ENCODE data around the gene ZNF892.
"Not testable (repeated sequence)": the region's sequence is repeated elsewhere in the genome, so short reads cannot be mapped to it uniquely, and the experiment has no call there.

ZNF892 gene

DNA sequence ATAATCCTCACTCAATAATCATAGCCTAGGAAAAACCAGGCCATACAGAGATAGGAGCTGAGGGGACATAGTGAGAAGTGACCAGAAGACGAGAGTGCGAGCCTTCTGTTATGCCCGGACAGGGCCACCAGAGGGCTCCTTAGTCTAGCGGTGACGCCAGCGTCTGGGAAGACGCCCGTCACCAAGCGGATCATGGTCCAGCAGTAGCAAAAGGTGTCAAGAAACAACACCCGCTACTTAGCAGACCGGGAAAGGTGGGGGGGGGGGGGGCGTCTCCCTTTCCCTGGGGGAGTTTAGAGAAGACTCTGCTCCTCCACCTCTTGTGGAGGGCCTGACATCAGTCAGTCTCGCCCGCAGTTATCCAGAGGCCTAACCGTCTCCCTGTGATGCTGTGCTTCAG is 14.4 kb upstream of the ZNF892 start:
- not testable (repeated sequence) for H3K36me3 ChIP-seq (ENCODE audit: low read depth); H3K27ac ChIP-seq (ENCODE audit: poor library complexity, severe bottlenecking); DNase-seq (ENCODE audit: low spot score); H3K27me3 ChIP-seq (ENCODE audit: insufficient read depth, poor library complexity, severe bottlenecking); H3K4me3 ChIP-seq (ENCODE audit: severe bottlenecking); H3K4me1 ChIP-seq (ENCODE audit: insufficient read depth, poor library complexity, severe bottlenecking); H3K9me3 ChIP-seq (ENCODE audit: severe bottlenecking); ATAC-seq (ENCODE audit: low read depth)
- TF ChIP-seq, protein P1, sequence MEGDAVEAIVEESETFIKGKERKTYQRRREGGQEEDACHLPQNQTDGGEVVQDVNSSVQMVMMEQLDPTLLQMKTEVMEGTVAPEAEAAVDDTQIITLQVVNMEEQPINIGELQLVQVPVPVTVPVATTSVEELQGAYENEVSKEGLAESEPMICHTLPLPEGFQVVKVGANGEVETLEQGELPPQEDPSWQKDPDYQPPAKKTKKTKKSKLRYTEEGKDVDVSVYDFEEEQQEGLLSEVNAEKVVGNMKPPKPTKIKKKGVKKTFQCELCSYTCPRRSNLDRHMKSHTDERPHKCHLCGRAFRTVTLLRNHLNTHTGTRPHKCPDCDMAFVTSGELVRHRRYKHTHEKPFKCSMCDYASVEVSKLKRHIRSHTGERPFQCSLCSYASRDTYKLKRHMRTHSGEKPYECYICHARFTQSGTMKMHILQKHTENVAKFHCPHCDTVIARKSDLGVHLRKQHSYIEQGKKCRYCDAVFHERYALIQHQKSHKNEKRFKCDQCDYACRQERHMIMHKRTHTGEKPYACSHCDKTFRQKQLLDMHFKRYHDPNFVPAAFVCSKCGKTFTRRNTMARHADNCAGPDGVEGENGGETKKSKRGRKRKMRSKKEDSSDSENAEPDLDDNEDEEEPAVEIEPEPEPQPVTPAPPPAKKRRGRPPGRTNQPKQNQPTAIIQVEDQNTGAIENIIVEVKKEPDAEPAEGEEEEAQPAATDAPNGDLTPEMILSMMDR (IDR thresholded peaks at IDR 0.05; ENCODE audit: poor library complexity, severe bottlenecking) = peak; percentile 71

DNA sequence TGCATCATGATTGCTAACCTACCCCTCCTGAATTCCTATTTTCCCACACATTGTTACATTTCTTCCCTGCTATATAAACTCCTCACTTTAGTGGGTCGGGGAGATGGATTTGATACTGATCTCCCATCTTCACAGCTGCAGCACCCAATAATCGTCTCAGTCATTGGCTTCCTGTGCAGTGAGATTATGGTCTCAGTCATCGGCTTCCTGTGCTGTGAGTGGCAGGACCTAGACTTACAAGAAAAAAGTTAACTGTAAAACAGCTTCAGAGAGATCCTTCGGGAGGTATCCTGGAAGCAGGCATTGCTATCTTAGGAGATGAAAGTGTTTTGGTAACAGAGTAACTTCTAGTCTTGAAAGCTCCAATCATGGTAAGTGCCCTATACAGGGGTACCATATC is 3.4 kb upstream of the ZNF892 start:
- ATAC-seq (ENCODE audit: low read depth) (no peak), DNase-seq (ENCODE audit: low spot score) (no peak)
- Histone ChIP-seq H3K36me3 (ENCODE audit: low read depth) (peaks cover 4% of the 10 kb centered on the region), H3K4me3 (ENCODE audit: severe bottlenecking) (no peak overlapping the region), H3K27me3 (ENCODE audit: insufficient read depth, poor library complexity, severe bottlenecking) (no peaks in the 10 kb centered on the region), H3K4me1 (ENCODE audit: insufficient read depth, poor library complexity, severe bottlenecking) (no peaks in the 10 kb centered on the region), H3K27ac (ENCODE audit: poor library complexity, severe bottlenecking) (no peak overlapping the region), H3K9me3 (ENCODE audit: severe bottlenecking) (no peaks in the 10 kb centered on the region)
- TF ChIP-seq, protein P1 (IDR thresholded peaks at IDR 0.05; ENCODE audit: poor library complexity, severe bottlenecking) = no peak

DNA sequence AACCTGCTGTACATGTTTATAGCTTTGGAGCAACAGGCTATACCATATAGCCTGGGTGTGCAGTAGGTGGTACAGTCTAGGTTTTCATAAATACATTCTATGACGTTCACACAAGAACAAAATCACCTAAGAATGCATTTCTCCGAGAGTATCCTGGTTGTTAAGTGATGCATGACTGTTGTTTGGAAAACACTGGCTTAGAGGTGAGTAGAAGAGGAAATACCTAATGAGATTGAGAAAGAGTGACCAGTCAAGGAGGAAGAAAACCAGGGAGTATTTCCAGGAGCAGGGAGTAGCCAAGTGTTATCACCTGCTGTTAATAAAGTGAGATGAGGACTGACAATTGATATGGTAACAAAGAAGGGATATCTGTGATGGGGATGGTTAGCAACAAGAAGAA is 2.9 kb upstream of the ZNF892 start:
- no peaks in the 10 kb centered on the region for H3K27me3 ChIP-seq (ENCODE audit: insufficient read depth, poor library complexity, severe bottlenecking)
- H3K9me3 ChIP-seq (ENCODE audit: severe bottlenecking) = no peaks in the 10 kb centered on the region
- no peaks in the 10 kb centered on the region for H3K4me1 ChIP-seq (ENCODE audit: insufficient read depth, poor library complexity, severe bottlenecking)
- TF ChIP-seq, protein P1 (IDR thresholded peaks at IDR 0.05; ENCODE audit: poor library complexity, severe bottlenecking) = no peak
- no peak overlapping the region for H3K4me3 ChIP-seq (ENCODE audit: severe bottlenecking)
- no peak overlapping the region for H3K27ac ChIP-seq (ENCODE audit: poor library complexity, severe bottlenecking)
- H3K36me3 ChIP-seq (ENCODE audit: low read depth) = peaks cover 9% of the 10 kb centered on the region
- ATAC-seq (ENCODE audit: low read depth) = no peak
- no peak for DNase-seq (ENCODE audit: low spot score)

DNA sequence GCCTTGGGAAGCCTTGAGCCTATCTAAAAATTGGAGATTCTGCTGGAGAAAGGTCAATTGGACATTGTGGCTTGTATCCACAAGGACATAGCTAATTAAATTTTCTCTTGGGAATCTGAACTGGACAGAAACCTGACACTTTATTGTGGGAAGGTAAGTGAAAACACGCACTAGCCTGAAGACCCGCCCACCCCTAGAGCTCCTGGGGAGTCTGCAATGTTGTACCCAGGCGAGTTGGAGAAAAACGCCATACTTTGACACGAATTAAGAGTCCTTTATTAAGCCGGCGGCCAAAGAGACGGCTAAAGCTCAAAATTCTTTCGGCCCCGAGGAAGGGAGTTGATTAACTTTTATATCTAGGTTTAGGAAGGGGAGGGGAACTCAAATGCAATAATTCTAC is 1.2 kb upstream of the ZNF892 start:
- ATAC-seq (ENCODE audit: low read depth) (no peak), DNase-seq (ENCODE audit: low spot score) (no peak)
- TF ChIP-seq, protein P1 (IDR thresholded peaks at IDR 0.05; ENCODE audit: poor library complexity, severe bottlenecking) = no peak
- Histone ChIP-seq H3K4me1 (ENCODE audit: insufficient read depth, poor library complexity, severe bottlenecking) (no peaks in the 10 kb centered on the region), H3K27me3 (ENCODE audit: insufficient read depth, poor library complexity, severe bottlenecking) (no peaks in the 10 kb centered on the region), H3K36me3 (ENCODE audit: low read depth) (peaks cover 26% of the 10 kb centered on the region), H3K27ac (ENCODE audit: poor library complexity, severe bottlenecking) (no peak overlapping the region), H3K4me3 (ENCODE audit: severe bottlenecking) (no peak overlapping the region), H3K9me3 (ENCODE audit: severe bottlenecking) (no peaks in the 10 kb centered on the region)

DNA sequence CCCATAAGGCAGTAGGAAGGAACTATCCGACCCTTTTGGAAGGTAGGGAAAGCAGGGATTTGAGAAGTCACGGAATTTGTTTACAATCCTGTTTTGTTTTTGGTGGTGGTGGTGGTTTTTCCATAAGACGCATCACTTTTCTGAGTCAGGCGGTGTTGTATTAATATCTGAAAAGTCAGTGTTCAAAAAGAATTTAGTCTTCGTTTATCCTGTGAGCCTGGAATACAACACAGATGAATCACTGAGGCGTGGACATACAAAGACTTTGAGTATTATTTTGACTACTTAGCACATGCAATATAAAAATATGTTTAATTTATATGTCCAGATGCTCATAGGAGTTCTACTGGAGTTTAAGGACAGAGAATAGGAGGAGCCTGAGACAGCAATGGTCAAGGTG is 785 bp downstream of the ZNF892 start:
- H3K4me3 ChIP-seq (ENCODE audit: severe bottlenecking) = peak overlapping the region; percentile 54
- DNase-seq (ENCODE audit: low spot score) = no peak
- no peaks in the 10 kb centered on the region for H3K27me3 ChIP-seq (ENCODE audit: insufficient read depth, poor library complexity, severe bottlenecking)
- H3K36me3 ChIP-seq (ENCODE audit: low read depth) = peaks cover 46% of the 10 kb centered on the region
- peak overlapping the region; percentile 59 for H3K27ac ChIP-seq (ENCODE audit: poor library complexity, severe bottlenecking)
- no peak for ATAC-seq (ENCODE audit: low read depth)
- TF ChIP-seq, protein P1 (IDR thresholded peaks at IDR 0.05; ENCODE audit: poor library complexity, severe bottlenecking) = no peak
- no peaks in the 10 kb centered on the region for H3K9me3 ChIP-seq (ENCODE audit: severe bottlenecking)
- no peaks in the 10 kb centered on the region for H3K4me1 ChIP-seq (ENCODE audit: insufficient read depth, poor library complexity, severe bottlenecking)

Data from RWPE2 (cell line).